Body of pancreas (tissue), 4 donors: ENCODE data around the gene EDDM13. TPM values are rescaled to one million over a fixed set of nuclear protein-coding genes. Genes with fewer than 3 reads are reported as not detected.
A peak's percentile ranks its signal among the peaks of the same experiment; 100 is the strongest.

ENCODE experiments used
- ATAC-seq: fragments of 150-250 bp; one replicate; pipeline ENCODE4 v1.9.1; 2016
- DNase-seq, 4 donors: peaks; one replicate each; pipeline ENCODE4 v3.0.0-alpha.2; 2019
- H3K27ac ChIP-seq, 4 donors: fragments of 200-600 bp; sonication (generic); 1 replicate in 3 of 4; 2 replicates in 1 of 4; pipeline versions ENCODE4 v1.5.1 to v1.6.1; 2016 to 2019; ENCODE audit warnings: mild to moderate bottlenecking in 1 of 4, mixed read lengths in 1 of 4, moderate library complexity in 1 of 4
- H3K27me3 ChIP-seq, 2 donors: fragments of 200-600 bp; sonication (generic); one replicate each; pipeline ENCODE4 v1.6.0; 2016; ENCODE audit warnings: mild to moderate bottlenecking in 1 of 2
- H3K36me3 ChIP-seq, 2 donors: fragments of 200-600 bp; sonication (generic); replicated peaks in 1 of 2; 2 replicates each; pipeline ENCODE4 v1.5.1; 2016; ENCODE audit warnings: low read depth in 2 of 2; ENCODE audit not compliant: insufficient read depth in 1 of 2
- H3K4me1 ChIP-seq: fragments of 200-600 bp; sonication (generic); one replicate; pipeline ENCODE4 v1.6.0; 2016
- H3K4me3 ChIP-seq, 2 donors: fragments of 200-600 bp; sonication (generic); 1 replicate in 1 of 2; 2 replicates in 1 of 2; pipeline ENCODE4 v1.5.1; 2016 to 2019
- H3K9me3 ChIP-seq, 3 donors: fragments of 200-600 bp; sonication (generic); 1 replicate in 2 of 3; 2 replicates in 1 of 3; pipeline ENCODE4 v1.5.1; 2016
- POLR2A ChIP-seq, 3 donors: fragments of 450-650 bp; IDR thresholded peaks; one replicate each; pipeline ENCODE4 v1.6.1; 2016; ENCODE audit warnings: antibody characterized with exemption in 3 of 3, mild to moderate bottlenecking in 2 of 3
- WGBS, 2 donors: methylation state at CpG; one replicate each; pipeline ENCODE4 v1.1.5; 2017; 5-methylcytosine and 5-hydroxymethylcytosine counted together
- intact Hi-C: fragments of 100-400 bp; cut with DNase I; formaldehyde crosslinking; loops from one replicate; pipeline ENCODE4 v1.15.1; 2023
- total RNA-seq, 2 donors: library from RNA; depleted of rRNA; stranded (reverse); fragments of >200 nt; gene quantifications; one replicate each; pipeline ENCODE4 v1.1.0, GENCODE V29; 2016
- TF ChIP-seq, protein P1 (sequence below), 7 experiments: fragments of 450-650 bp in 4 of 7; fragments of 200-600 bp in 3 of 7; sonication (generic) in 3 of 7; IDR thresholded peaks; one replicate each; pipeline ENCODE4 v1.5.1; 2016 to 2019; ENCODE audit warnings: antibody characterized with exemption in 7 of 7

The EDDM13 gene
- total RNA-seq, 2 donors from 2014 or later = not detected

GRCh38 chr19:56317749-56318148, 45.2 kb downstream of the EDDM13 start:
- no peak for ATAC-seq
- H3K36me3 ChIP-seq = no peaks in the 10 kb centered on the region
- 28 to 49% methylated on average over 2 of the region's 2 CpGs for WGBS, 2 donors
- no peaks in the 10 kb centered on the region for H3K9me3 ChIP-seq
- peaks cover 23% of the 10 kb centered on the region for H3K4me1 ChIP-seq
- H3K27me3 ChIP-seq = no peaks in the 10 kb centered on the region
- peak overlapping the region in 2 of 4 donors; percentile 11 to 39 for H3K27ac ChIP-seq
- no peak for DNase-seq
- TF ChIP-seq POLR2A (IDR thresholded peaks at IDR 0.05) = no peak
- TF ChIP-seq, protein P1, sequence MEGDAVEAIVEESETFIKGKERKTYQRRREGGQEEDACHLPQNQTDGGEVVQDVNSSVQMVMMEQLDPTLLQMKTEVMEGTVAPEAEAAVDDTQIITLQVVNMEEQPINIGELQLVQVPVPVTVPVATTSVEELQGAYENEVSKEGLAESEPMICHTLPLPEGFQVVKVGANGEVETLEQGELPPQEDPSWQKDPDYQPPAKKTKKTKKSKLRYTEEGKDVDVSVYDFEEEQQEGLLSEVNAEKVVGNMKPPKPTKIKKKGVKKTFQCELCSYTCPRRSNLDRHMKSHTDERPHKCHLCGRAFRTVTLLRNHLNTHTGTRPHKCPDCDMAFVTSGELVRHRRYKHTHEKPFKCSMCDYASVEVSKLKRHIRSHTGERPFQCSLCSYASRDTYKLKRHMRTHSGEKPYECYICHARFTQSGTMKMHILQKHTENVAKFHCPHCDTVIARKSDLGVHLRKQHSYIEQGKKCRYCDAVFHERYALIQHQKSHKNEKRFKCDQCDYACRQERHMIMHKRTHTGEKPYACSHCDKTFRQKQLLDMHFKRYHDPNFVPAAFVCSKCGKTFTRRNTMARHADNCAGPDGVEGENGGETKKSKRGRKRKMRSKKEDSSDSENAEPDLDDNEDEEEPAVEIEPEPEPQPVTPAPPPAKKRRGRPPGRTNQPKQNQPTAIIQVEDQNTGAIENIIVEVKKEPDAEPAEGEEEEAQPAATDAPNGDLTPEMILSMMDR (IDR thresholded peaks at IDR 0.05) = no peak
- no peak overlapping the region for H3K4me3 ChIP-seq
- intact Hi-C loops = no loop called here

DNA sequence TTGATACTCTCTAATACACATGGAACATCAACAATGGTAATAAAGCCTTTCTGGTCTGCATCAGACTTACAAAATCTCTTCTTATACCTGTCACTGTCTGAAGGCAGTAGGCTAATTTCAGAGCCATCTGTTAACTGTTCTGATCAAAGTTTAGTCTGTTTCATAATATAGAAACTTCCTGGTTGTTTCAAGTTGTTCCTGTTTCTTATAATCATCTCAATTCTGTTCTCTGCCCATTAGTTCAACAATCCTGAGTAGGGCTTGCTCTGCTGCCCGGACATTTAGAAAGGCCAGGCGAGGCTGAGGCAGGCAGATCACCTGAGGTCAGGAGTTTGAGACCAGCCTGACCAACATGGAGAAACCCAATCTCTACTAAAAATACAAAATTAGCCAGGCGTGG, 47.4 kb downstream of the EDDM13 start:
- intact Hi-C loops = no loop called here
- Histone ChIP-seq H3K27ac (no peak overlapping the region), H3K4me3 (no peak overlapping the region), H3K36me3 (no peaks in the 10 kb centered on the region), H3K9me3 (no peaks in the 10 kb centered on the region), H3K27me3 (no peaks in the 10 kb centered on the region), H3K4me1 (peaks cover 17% of the 10 kb centered on the region)
- ATAC-seq (no peak), DNase-seq (no peak)
- no peak for TF ChIP-seq POLR2A (IDR thresholded peaks at IDR 0.05)
- TF ChIP-seq, protein P1 (IDR thresholded peaks at IDR 0.05) = no peak
- WGBS, 2 donors = 51 to 58% methylated on average over 3 of the region's 3 CpGs

DNA sequence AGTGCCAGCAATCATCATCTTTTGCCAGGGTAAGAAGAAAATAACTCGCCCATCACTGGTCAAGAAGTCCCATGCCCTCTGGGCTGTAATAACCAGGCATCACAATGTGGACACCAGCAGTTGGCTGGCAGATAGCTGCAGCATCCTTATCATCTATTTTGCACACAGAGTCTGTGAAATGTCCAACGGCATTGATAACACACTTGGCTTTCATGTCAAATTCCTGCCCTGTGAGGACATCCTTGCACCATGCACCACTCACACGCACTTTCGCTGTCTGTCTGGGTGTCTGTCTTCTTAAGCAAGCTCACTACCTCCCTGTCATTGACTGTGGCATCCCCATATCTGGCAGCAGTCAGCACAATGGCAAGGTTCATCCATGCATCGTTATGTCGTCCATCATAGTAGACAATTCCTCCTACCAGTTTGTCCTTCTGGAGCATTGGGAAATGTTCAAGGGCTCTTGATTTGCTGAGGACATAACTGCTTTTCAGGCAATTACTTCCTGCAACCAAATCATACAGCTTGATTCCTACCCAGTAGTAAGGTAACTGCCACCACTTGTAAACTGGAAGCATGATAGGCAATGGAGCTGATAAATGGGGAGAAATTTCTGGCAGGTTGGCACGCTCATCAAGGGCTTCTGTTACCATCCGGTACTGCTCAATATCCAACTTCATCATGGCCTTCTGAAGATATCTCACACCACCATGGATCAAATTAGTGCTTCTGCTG, 48.9 kb downstream of the EDDM13 start:
- WGBS, 2 donors = 71 to 74% methylated on average over 8 of the region's 8 CpGs
- H3K27ac ChIP-seq = peak overlapping the region in 1 of 4 donors; percentile 56
- ATAC-seq = no peak
- H3K4me1 ChIP-seq = peaks cover 8% of the 10 kb centered on the region
- H3K9me3 ChIP-seq = no peaks in the 10 kb centered on the region
- H3K4me3 ChIP-seq = no peak overlapping the region
- no peaks in the 10 kb centered on the region for H3K27me3 ChIP-seq
- no peak for TF ChIP-seq POLR2A (IDR thresholded peaks at IDR 0.05)
- TF ChIP-seq, protein P1 (IDR thresholded peaks at IDR 0.05) = no peak
- no peak for DNase-seq
- intact Hi-C loops = no loop called here
- no peaks in the 10 kb centered on the region for H3K36me3 ChIP-seq

DNA sequence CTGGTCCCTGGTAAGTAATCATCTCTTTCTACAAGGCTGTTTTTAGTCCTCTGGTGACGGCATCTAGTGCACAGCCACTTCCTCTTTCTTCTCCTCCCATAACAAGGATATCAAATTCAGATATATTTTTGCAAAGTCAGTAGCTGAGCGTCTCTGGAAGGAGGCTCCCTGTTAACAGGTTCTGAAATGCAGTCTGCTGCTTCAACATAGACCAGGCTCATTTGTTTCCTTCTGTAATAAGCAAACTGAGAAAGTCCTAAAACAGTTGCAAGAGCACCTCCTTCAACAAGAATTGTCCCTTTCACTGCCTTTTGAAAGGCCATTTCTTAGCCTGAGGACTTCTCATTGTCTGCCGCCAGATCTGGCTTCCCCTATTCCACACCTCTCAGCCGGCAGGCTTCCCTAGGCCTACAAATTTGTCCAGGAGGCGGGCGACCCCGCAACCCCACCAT, 49.5 kb downstream of the EDDM13 start:
- no peak for ATAC-seq

More for the DNA sequence above, 49.5 kb downstream of the EDDM13 start:
- TF ChIP-seq, protein P1 (IDR thresholded peaks at IDR 0.05) = no peak
- TF ChIP-seq POLR2A (IDR thresholded peaks at IDR 0.05) = no peak
- Histone ChIP-seq H3K4me3 (no peak overlapping the region), H3K36me3 (no peaks in the 10 kb centered on the region), H3K4me1 (peaks cover 4% of the 10 kb centered on the region), H3K9me3 (no peaks in the 10 kb centered on the region), H3K27me3 (no peaks in the 10 kb centered on the region), H3K27ac (peak overlapping the region in 1 of 4 donors; percentile 56)
- WGBS, 2 donors = 66 to 72% methylated on average over 7 of the region's 7 CpGs
- intact Hi-C loops = no loop called here
- DNase-seq = peak in 1 of 4 donors; percentile 28
